Activated naive CD4-positive, alpha-beta T cell treated with anti-CD3 and anti-CD28 coated beads, Interleukin-2, amount 10 ng/mL, durations not matched to agents 7 days and 5 days (primary cell): ENCODE results near the gene NAA30.
A peak's percentile ranks its signal among the peaks of the same experiment; 100 is the strongest.
"Not testable (repeated sequence)": the region's sequence is repeated elsewhere in the genome, so short reads cannot be mapped to it uniquely, and the experiment has no call there.

Source experiments
- CTCF ChIA-PET: fragments of 350-600 bp; sonication (Branson Sonifier 250); formaldehyde crosslinking; loops from one replicate; lab custom pipeline; 2021; ENCODE audit warnings: antibody characterized with exemption; lab: Charles Lee
- DNase-seq: peaks from one replicate; pipeline ENCODE4 v3.0.0-alpha.2; 2020
- H3K27ac Mint-ChIP-seq: one replicate; pipeline ENCODE4 v1.8.0; 2021; ENCODE audit warnings: mild to moderate bottlenecking, moderate library complexity, mixed read lengths
- H3K27me3 Mint-ChIP-seq: one replicate; pipeline ENCODE4 v1.8.0; 2021; ENCODE audit warnings: mild to moderate bottlenecking, mixed read lengths
- H3K36me3 Mint-ChIP-seq: one replicate; pipeline ENCODE4 v1.8.0; 2021; ENCODE audit warnings: mixed read lengths
- H3K4me1 Mint-ChIP-seq: one replicate; pipeline ENCODE4 v1.8.0; 2021; ENCODE audit warnings: mixed read lengths
- H3K4me3 Mint-ChIP-seq: one replicate; pipeline ENCODE4 v1.8.0; 2021; ENCODE audit warnings: mild to moderate bottlenecking, moderate library complexity, mixed read lengths
- H3K9me3 Mint-ChIP-seq: one replicate; pipeline ENCODE4 v1.8.0; 2021; ENCODE audit warnings: mixed read lengths

NAA30 gene

DNA sequence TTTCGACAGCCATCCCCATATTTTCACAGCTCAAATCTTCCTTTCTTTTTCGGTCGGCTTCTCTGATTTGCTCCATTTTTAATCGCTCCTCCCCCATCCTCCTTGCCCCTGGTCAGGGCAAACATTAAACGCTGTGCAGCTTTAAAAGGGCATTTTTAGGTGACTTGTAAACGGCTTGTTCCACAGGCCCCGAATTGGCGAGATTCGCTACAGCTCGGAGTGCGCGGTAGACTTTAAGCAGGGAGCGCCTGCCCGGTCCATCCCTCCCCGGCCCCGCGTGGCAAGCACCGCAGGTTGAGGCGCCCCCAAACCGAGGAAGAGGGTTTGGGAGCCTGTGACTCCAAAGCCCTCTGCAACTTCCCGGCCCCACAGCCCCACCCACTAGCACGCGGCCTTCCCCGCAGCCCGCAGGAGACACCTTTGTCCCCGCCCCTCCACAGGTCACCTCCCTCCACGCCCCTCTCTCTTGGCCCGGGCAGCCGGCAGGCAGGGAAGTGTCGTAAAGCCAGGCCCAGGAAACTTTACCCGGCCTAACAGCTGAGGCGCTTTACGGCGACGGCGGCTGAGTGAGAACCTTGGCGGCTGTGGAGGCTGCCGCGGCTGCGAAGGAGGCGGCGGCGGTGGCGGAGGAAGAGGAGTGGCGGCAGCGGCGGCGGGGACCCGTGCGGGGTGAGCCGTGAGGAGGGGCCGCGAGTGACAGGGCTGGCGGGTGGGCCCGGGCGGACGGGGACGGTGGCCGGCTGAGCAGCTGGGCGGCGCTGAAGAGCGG is at the start of gene NAA30:
Gene NAA30 (plus strand): TSS at position 550 of the 769 bp plus-strand sequence. CDS start 372 bp downstream, outside the sequence.
- peak; percentile 97 for DNase-seq
- H3K36me3 Mint-ChIP-seq, result peaks cover 16% of the 10 kb centered on the region
- no peaks in the 10 kb centered on the region for H3K9me3 Mint-ChIP-seq
- peak within 1 kb of the TSS; percentile 90 for H3K27ac Mint-ChIP-seq
- H3K4me1 Mint-ChIP-seq, result peaks cover 41% of the 10 kb centered on the region
- H3K27me3 Mint-ChIP-seq, result peaks cover 7% of the 10 kb centered on the region
- peak within 1 kb of the TSS; percentile 93 for H3K4me3 Mint-ChIP-seq
- CTCF ChIA-PET, result interaction anchor here (1.4 to 1.7 kb wide), 2 partner anchors 9 to 121 kb away, joined by 3 to 4 read pairs; no protein-coding TSS in a partner anchor

DNA sequence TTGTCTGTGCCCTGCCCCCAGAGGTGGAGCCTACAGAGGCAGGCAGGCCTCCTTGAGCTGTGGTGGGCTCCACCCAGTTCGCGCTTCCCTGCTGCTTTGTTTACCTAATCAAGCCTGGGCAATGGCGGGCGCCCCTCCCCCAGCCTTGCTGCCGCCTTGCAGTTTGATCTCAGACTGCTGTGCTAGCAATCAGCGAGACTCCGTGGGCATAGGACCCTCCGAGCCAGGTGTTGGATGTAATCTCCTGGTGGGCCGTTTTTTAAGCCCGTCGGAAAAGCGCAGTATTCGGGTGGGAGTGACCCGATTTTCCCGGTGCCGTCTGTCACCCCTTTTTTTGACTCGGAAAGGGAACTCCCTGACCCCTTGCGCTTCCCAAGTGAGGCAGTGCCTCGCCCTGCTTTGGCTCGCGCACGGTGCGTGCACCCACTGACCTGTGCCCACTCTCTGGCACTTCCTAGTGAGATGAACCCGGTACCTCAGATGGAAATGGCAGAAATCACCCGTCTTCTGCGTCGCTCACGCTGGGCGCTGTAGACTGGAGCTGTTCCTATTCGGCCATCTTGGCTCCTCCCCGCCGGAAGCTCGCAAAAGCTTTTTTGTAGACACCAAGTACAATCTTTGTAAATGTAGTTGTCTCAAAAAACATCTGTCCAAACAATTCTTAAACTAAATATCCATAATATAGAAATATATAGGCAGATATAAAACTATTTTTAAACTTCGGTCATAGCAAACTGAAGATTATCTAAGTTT is 46.7 kb upstream of the NAA30 start:
- H3K36me3 Mint-ChIP-seq, H3K4me3 Mint-ChIP-seq, H3K9me3 Mint-ChIP-seq, H3K4me1 Mint-ChIP-seq, H3K27ac Mint-ChIP-seq, DNase-seq, CTCF ChIA-PET, H3K27me3 Mint-ChIP-seq: not testable (repeated sequence)

DNA sequence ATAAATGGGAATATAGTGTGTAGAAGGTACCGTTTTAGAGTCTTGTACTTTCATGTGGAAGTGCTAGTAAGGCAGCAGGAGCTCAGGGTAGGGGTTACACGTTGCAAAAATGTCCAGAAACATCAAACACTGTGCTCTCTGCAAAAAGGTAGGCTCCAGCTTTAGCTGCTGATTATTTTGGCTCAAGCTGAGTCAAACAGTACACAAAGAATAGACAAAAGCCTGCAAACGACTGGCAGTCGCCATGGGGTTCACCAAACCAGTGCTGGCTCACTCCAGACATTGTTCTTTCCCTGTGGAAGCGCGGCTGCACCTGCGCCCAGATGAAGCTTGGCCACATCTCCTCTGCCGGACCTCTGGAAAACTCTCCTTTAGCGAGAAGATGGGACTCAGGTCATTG is 45.3 kb upstream of the NAA30 start:
- H3K36me3 Mint-ChIP-seq, result no peaks in the 10 kb centered on the region
- CTCF ChIA-PET, result no interaction called here
- no peaks in the 10 kb centered on the region for H3K4me1 Mint-ChIP-seq
- no peak overlapping the region for H3K4me3 Mint-ChIP-seq
- H3K9me3 Mint-ChIP-seq, result peaks cover 1% of the 10 kb centered on the region
- H3K27ac Mint-ChIP-seq, result no peak overlapping the region
- H3K27me3 Mint-ChIP-seq, result no peaks in the 10 kb centered on the region
- DNase-seq, result no peak

DNA sequence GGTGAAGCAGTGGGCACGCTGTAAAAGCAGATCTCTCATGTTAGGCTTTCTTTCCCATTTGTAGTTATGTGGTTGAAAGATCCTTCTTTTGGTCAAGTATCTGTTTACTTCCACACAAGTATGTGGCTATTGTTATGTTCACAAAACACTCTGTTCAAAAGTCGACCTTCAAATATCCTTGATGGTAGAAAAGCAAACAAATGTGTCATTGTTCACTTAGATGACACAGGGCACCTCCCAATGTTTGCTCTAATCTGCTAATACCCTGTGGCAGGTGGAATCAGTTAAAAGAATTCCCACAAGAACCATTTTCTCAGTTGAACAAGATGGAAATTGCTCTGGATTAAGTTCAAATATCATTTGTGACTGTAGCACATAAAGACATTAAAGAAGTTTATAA is 43.6 kb upstream of the NAA30 start:
- no peaks in the 10 kb centered on the region for H3K27me3 Mint-ChIP-seq

DNA sequence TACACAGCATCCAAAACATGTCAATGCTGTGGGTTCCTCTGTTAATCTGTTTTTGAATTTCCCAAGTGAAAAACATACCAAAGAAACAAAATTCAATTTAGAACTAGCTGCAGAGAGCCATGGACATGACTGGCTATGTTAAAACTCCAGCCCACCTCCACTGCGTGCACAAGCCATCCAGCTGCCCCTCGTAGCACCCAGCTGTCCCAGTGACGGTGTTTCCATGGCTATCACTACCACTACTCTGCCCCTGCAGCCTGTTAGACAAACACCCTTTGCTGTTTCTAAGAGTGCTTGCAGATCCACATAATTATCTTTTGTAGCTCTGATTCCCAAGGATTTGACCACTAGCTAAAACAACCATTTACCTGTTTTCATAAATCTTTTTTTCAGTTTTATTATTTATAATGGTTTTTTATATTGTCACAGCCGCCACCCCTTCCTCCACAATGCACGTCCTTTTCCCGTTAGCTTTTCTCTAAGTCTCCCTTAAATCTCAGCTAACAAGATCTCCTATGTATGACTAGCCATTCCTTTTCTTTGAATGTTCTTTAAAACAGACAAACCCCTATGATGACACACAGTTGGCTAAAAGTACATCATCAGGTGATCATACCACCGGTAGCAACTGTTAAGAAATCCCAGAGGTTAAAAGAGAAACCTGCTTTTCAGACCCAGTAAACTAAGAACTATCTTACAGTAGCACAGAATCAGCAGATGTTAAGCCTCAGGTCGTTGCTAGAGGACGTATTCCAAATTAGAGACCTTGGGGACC is 37.8 kb upstream of the NAA30 start:
- Mint-ChIP-seq H3K27ac (no peak overlapping the region), H3K4me1 (no peaks in the 10 kb centered on the region), H3K4me3 (no peak overlapping the region), H3K9me3 (no peaks in the 10 kb centered on the region), H3K27me3 (peaks cover 10% of the 10 kb centered on the region), H3K36me3 (no peaks in the 10 kb centered on the region)
- CTCF ChIA-PET, result no interaction called here
- no peak for DNase-seq

More for the DNA sequence above, 43.6 kb upstream of the NAA30 start:
- CTCF ChIA-PET, result no interaction called here
- Mint-ChIP-seq H3K9me3 (peaks cover 1% of the 10 kb centered on the region), H3K27ac (no peak overlapping the region), H3K4me1 (no peaks in the 10 kb centered on the region), H3K36me3 (no peaks in the 10 kb centered on the region), H3K4me3 (no peak overlapping the region)
- DNase-seq, result no peak

DNA sequence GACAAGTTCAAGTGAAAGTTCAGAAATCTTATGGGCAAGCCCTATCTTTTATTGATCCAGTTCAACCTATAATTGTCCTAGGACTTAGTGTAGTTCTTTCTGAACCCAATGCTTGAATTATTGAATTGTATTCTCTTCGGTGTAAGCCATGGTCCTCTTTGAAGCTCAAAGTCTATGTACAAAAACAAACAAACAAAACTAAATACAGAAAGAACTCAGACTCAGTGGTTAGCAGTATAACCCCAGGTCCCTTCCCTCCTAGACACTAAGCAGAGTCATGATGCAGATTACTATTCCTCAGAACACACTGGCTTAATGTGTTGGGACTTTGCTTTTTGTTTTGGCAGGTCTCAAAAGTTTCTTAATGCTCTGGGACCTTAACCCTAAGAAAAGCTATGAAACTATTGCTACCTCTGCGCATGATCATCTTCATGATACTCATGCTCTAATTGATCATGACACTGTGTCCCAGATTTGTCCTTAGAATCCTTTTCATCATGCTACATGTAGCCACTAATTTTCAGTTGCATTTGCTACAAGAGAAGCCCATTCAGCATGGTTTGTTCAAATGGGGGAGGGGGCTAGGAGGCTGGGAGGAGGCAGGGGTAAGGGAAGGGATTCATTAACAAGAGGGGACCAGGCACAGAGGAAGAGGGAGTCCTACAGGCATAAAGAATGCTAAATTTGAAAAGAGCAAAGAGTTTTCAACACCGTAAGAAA is 35.1 kb upstream of the NAA30 start:
- H3K36me3 Mint-ChIP-seq, result no peaks in the 10 kb centered on the region
- no peaks in the 10 kb centered on the region for H3K9me3 Mint-ChIP-seq
- no peak overlapping the region for H3K4me3 Mint-ChIP-seq
- no peak for DNase-seq
- CTCF ChIA-PET, result no interaction called here
- H3K4me1 Mint-ChIP-seq, result no peaks in the 10 kb centered on the region
- H3K27ac Mint-ChIP-seq, result no peak overlapping the region
- H3K27me3 Mint-ChIP-seq, result peaks cover 15% of the 10 kb centered on the region

DNA sequence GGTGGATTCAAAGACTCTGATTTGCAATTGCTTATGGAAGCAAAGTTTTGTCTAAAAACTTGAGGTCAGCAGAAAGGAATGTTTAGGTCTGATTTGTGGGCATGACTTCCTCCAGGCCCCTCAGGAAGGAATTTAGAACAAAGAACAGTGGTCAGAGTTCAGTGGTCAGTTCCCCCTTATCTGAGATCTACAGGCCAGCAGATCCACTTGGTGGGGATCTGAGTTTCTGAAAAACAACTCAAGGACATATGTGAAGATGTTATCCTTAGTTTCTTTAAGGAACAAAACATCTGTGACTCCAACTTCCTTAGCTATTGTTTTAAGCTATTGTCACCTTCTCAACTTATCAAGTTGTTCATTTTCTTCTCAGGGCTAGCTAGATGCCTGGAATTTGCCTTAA is 28.0 kb upstream of the NAA30 start:
- peaks cover 22% of the 10 kb centered on the region for H3K27me3 Mint-ChIP-seq
- no peak for DNase-seq
- no peaks in the 10 kb centered on the region for H3K9me3 Mint-ChIP-seq
- no peaks in the 10 kb centered on the region for H3K36me3 Mint-ChIP-seq
- CTCF ChIA-PET, result no interaction called here
- no peak overlapping the region for H3K4me3 Mint-ChIP-seq
- no peaks in the 10 kb centered on the region for H3K4me1 Mint-ChIP-seq
- H3K27ac Mint-ChIP-seq, result no peak overlapping the region

DNA sequence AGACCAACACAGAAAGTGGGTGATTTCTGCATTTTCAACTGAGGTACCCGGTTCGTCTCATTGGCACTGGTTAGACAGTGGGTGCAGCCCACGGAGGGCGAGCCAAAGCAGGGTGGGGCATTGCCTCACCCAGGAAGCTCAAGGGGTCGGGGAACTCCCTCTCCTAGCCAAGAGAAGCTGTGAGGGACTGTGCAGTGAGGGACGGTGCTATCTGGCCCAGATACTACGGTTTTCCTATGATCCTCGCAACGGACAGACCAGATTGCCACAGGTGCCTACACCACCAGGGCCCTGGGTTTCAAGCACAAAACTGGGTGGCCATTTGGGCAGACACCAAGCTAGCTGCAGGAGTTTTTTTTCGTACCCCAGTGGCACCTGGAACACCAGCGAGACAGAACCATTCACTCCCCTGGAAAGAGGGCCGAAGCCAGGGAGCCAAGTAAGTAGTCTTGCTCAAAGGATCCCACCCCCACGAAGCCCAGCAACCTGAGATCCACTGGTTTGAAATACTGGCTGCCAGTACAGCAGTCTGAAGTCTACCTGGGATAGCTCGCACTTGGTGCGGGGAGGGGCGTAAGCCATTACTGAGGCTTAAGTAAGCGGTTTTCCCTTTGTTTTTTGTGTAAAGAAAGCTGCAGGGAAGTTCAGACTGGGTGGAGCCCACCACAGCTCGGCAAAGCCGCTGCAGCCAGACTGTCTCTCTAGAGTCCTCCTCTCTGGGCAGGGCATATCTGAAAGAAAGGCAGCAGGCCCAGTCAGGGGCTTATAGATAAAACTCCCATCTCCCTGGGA is 25.5 kb upstream of the NAA30 start:
- Mint-ChIP-seq H3K4me1 (no peaks in the 10 kb centered on the region), H3K9me3 (peaks cover under 1% of the 10 kb centered on the region), H3K27ac (no peak overlapping the region), H3K27me3 (peaks cover 14% of the 10 kb centered on the region), H3K36me3 (no peaks in the 10 kb centered on the region), H3K4me3 (no peak overlapping the region)
- no peak for DNase-seq
- CTCF ChIA-PET, result no interaction called here

DNA sequence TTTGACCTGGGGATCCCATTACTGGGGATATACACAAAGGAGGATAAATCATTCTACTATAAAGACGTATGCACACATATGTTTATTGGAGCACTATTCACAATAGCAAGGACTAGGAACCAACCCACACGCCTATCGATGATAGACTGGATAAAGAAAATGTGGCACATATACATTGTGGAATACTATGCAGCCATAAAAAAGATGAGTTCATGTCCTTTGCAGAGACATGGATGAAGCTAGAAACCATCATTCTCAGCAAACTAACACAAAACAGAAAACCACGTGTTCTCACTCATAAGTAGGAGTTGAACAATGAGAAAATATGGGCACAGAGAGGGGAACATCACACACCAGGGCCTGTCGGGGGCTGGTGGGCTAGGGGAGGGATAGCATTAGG is 20.2 kb upstream of the NAA30 start:
- H3K27ac Mint-ChIP-seq, CTCF ChIA-PET, H3K4me3 Mint-ChIP-seq, H3K27me3 Mint-ChIP-seq, DNase-seq, H3K36me3 Mint-ChIP-seq, H3K9me3 Mint-ChIP-seq, H3K4me1 Mint-ChIP-seq: not testable (repeated sequence)

DNA sequence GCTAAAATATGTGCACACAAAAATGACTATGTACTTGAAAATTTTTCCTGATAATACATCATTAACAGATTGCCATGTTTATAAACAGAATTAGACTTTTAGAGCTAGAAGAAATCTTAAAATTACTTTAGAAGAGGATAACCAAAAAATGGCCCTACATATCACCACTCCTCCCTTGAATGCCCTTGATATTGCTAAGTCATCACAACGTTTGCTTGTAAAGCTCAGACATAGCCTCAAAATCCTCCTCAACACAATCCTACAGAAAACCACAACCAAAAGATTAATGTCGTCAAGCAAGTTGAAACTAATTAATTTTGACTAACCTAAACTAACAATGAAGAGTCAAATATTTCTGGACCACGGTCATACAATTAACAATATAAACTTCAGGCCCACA is 19.4 kb upstream of the NAA30 start:
- DNase-seq, result no peak
- Mint-ChIP-seq H3K36me3 (no peaks in the 10 kb centered on the region), H3K4me1 (no peaks in the 10 kb centered on the region), H3K27me3 (peaks cover 4% of the 10 kb centered on the region), H3K9me3 (peaks cover 2% of the 10 kb centered on the region), H3K4me3 (no peak overlapping the region), H3K27ac (no peak overlapping the region)
- CTCF ChIA-PET, result no interaction called here

DNA sequence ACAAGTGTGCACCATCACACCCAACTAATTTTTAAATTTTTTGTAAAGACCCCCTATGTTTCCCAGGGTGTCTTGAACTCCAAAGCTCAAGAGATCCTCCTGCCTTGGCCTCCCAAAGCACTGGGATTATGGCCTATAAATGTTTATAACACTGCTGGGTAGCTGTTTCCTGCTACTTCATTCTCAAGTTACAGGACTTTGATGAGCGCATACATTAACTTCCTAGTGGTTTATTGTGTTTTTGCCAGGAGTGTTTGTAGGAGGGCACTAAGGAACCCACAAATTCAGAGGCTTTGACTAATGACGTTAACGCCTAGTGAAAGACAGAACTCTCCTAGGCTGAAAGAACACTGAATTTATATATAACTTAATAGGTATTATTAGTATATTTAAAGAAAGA is 15.2 kb upstream of the NAA30 start:
- CTCF ChIA-PET, result no interaction called here
- no peaks in the 10 kb centered on the region for H3K4me1 Mint-ChIP-seq
- H3K36me3 Mint-ChIP-seq, result no peaks in the 10 kb centered on the region
- no peak overlapping the region for H3K27ac Mint-ChIP-seq
- H3K27me3 Mint-ChIP-seq, result peaks cover 3% of the 10 kb centered on the region
- DNase-seq, result no peak
- H3K9me3 Mint-ChIP-seq, result no peaks in the 10 kb centered on the region
- no peak overlapping the region for H3K4me3 Mint-ChIP-seq

DNA sequence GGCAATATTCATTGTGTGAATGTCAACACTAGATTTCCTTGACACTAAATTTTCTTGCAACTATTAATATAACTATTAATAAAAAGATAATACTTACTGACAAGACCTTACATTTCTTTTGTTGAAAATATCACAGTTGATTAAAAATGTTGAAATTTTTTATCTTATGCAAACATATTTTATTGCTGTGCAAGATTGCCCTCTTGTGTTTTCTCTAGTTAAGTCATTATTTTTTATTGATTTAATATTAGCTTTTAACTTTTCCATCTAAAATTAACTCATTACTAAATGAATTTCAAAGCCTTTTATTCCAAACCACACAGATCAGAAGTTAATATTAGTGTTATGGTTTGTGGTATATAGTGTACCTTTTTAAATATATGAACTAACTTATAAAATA is 11.7 kb upstream of the NAA30 start:
- no peaks in the 10 kb centered on the region for H3K9me3 Mint-ChIP-seq
- H3K4me1 Mint-ChIP-seq, result no peaks in the 10 kb centered on the region
- CTCF ChIA-PET, result no interaction called here
- no peak overlapping the region for H3K27ac Mint-ChIP-seq
- no peak for DNase-seq
- no peaks in the 10 kb centered on the region for H3K36me3 Mint-ChIP-seq
- H3K4me3 Mint-ChIP-seq, result no peak overlapping the region
- peaks cover 8% of the 10 kb centered on the region for H3K27me3 Mint-ChIP-seq

DNA sequence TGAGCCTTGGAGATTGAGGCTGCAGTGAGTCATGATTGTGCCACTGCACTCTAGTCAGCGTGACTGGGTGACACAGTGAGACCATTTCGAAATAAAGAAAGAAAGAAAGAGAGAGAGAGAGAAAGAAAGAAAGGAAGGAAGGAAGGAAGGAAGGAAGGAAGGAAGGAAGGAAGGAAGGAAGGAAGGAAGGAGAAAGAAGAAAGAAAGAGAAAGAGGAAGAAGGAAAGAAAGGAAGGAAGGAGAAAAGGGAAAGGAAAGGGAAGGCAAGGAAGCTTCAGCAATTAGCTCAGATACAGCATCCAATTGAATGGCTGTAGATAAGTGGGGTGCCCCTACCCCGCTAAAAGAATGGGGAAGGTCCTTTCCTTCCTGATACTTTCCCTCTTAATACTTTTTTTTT is 9.5 kb upstream of the NAA30 start:
- Mint-ChIP-seq H3K4me1 (no peaks in the 10 kb centered on the region), H3K27ac (no peak overlapping the region), H3K4me3 (no peak overlapping the region), H3K27me3 (peaks cover 14% of the 10 kb centered on the region), H3K36me3 (no peaks in the 10 kb centered on the region), H3K9me3 (no peaks in the 10 kb centered on the region)
- CTCF ChIA-PET, result interaction anchor here (1.8 kb wide), 1 partner anchor 9 kb away, joined by 4 read pairs; the partner anchor contains the start of gene NAA30
- no peak for DNase-seq
